Activated CD4-positive, alpha-beta T cell treated with anti-CD3 and anti-CD28 coated beads for 4 hours (primary cell): ENCODE data around the gene KTN1.
A peak's percentile ranks its signal among the peaks of the same experiment; 100 is the strongest.

Experiments
- DNase-seq, 2 donors: peaks; one replicate each; pipeline ENCODE4 v3.0.0-alpha.2; 2020

KTN1 gene

GRCh38 chr14:55579724-55580469 lies at the start of gene KTN1:
Gene KTN1 (plus strand): TSS chr14:55580207. CDS start chr14:55612049, 31,842 bp downstream.
- DNase-seq = peak; percentile 81 to 84

GRCh38 chr14:55530464-55530863 lies 49.5 kb upstream of the KTN1 start:
- no peak for DNase-seq

GRCh38 chr14:55532645-55533344 lies 47.2 kb upstream of the KTN1 start:
- no peak for DNase-seq

- no peak for DNase-seq
These were observed 46.0 kb upstream of the KTN1 start for GRCh38 chr14:55533960-55534359.

GRCh38 chr14:55535516-55536203 lies 44.3 kb upstream of the KTN1 start:
- DNase-seq = no peak

- DNase-seq = no peak
These were observed 43.8 kb upstream of the KTN1 start for GRCh38 chr14:55536204-55536708.

- DNase-seq = no peak
These were observed 42.2 kb upstream of the KTN1 start for GRCh38 chr14:55537782-55538181.

- no peak for DNase-seq
These were observed 40.0 kb upstream of the KTN1 start for GRCh38 chr14:55539975-55540374.

GRCh38 chr14:55540847-55541773 lies 38.9 kb upstream of the KTN1 start:
- DNase-seq = no peak

GRCh38 chr14:55545779-55546178 lies 34.2 kb upstream of the KTN1 start:
- no peak for DNase-seq

GRCh38 chr14:55546212-55546874 lies 33.7 kb upstream of the KTN1 start:
- no peak for DNase-seq

GRCh38 chr14:55547650-55548315 lies 32.2 kb upstream of the KTN1 start:
- no peak for DNase-seq

- no peak for DNase-seq
These were observed 26.2 kb upstream of the KTN1 start for GRCh38 chr14:55553791-55554190.

- no peak for DNase-seq
These were observed 22.9 kb upstream of the KTN1 start for GRCh38 chr14:55556929-55557623.

- DNase-seq = no peak
These were observed 17.9 kb upstream of the KTN1 start for GRCh38 chr14:55562135-55562534.

- DNase-seq = no peak
These were observed 11.4 kb upstream of the KTN1 start for GRCh38 chr14:55568618-55569017.

- DNase-seq = no peak
These were observed 8.7 kb upstream of the KTN1 start for GRCh38 chr14:55571125-55571889.

- DNase-seq = no peak
These were observed 7.4 kb upstream of the KTN1 start for GRCh38 chr14:55572578-55572977.

GRCh38 chr14:55574988-55575387 lies 5.0 kb upstream of the KTN1 start:
- DNase-seq = no peak

GRCh38 chr14:55577229-55577628 lies 2.8 kb upstream of the KTN1 start:
- DNase-seq = no peak
